GM12891 (cell line): ENCODE measurements around the gene GPS1.

Source experiments
- POLR2A ChIP-seq: IDR thresholded peaks from 2 replicates; pipeline ENCODE4 v1.6.1; 2011; ENCODE audit warnings: low read depth, low read length, control low read depth
- POLR2AphosphoS5 ChIP-seq: IDR thresholded peaks from 2 replicates; pipeline ENCODE4 v1.6.1; 2011; ENCODE audit warnings: low read depth, low read length, control low read depth
- SPI1 ChIP-seq: IDR thresholded peaks from 2 replicates; pipeline ENCODE4 v1.6.1; 2011; ENCODE audit warnings: low read depth, low read length, control low read depth
- TAF1 ChIP-seq: IDR thresholded peaks from 2 replicates; pipeline ENCODE4 v1.6.1; 2011; ENCODE audit warnings: low read depth, low read length, control low read depth

DNA sequence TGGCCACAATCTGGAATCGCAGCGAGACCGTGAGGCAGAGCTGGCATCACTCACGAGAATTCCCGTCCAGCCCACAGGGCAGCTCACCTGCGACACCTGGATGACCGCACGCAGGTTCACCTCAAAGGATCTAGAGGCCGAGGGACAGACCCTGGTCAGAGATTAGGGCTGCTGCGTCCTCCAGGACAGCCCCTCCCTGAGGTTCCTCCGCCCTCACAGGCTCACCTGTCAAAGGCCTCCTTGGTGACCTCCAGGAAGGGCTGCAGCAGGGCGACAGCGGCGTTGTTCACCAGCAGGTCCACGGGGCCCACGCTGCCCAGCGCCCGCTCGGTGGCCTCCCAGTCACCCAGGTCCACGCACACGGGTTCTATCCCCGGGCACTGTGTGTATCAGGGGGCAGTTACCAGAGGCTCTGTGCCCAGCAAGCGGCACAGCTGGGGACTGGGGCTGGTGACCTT lies 15.0 kb upstream of the GPS1 start:
- TF ChIP-seq SPI1 (no peak), POLR2AphosphoS5 (no peak), POLR2A (no peak), TAF1 (no peak)
